DOHH2 (cell line): Measurements from ENCODE around the gene CLDN1.

Experiments used
- EZH2phosphoT487 ChIP-seq: fragments of 200-600 bp; sonication (generic); IDR thresholded peaks from 2 replicates; pipeline ENCODE4 v1.6.1; 2017; ENCODE audit warnings: borderline replicate concordance, mild to moderate bottlenecking, antibody characterized with exemption, low read length, moderate library complexity, mixed read lengths
- TF ChIP-seq, protein P1 (sequence below): fragments of 200-600 bp; sonication (generic); IDR thresholded peaks from one replicate; pipeline ENCODE4 v1.5.1; 2014; ENCODE audit warnings: antibody characterized with exemption, mild to moderate bottlenecking, low read depth, low read length; ENCODE audit not compliant: poor library complexity, severe bottlenecking

DNA sequence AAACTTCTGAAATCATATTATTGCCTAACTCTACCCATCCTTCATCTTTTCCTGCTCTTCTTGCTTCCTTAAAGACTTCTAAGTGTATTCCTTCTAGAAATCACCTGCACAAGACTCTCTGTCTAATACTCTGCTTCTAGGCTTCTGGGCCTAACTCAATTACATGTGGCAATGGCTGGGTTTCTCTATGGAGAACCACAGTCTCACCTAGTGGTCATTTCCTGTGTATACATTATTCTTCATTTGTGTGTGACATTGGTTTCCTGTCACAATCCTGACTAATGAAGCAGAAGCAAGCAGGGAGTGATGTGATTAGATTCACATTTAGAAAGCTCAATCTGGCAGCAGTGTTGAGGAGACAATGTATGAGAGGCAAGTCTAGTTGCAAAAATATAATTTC, 16.9 kb upstream of the CLDN1 start:
- TF ChIP-seq, protein P1, sequence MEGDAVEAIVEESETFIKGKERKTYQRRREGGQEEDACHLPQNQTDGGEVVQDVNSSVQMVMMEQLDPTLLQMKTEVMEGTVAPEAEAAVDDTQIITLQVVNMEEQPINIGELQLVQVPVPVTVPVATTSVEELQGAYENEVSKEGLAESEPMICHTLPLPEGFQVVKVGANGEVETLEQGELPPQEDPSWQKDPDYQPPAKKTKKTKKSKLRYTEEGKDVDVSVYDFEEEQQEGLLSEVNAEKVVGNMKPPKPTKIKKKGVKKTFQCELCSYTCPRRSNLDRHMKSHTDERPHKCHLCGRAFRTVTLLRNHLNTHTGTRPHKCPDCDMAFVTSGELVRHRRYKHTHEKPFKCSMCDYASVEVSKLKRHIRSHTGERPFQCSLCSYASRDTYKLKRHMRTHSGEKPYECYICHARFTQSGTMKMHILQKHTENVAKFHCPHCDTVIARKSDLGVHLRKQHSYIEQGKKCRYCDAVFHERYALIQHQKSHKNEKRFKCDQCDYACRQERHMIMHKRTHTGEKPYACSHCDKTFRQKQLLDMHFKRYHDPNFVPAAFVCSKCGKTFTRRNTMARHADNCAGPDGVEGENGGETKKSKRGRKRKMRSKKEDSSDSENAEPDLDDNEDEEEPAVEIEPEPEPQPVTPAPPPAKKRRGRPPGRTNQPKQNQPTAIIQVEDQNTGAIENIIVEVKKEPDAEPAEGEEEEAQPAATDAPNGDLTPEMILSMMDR, result no peak
- TF ChIP-seq EZH2phosphoT487, result no peak
